Thyroid gland (tissue), 4 donors: ENCODE results near the gene ANKRD9. TPM values are rescaled to one million over a fixed set of nuclear protein-coding genes. Genes with fewer than 3 reads are reported as not detected.

ENCODE experiments used
- DNase-seq, 2 donors: peaks; one replicate each; pipeline ENCODE4 v3.0.0-alpha.2; 2019
- H3K27ac ChIP-seq, 3 donors: fragments of 200-600 bp; sonication (generic); 1 replicate in 2 of 3; 2 replicates in 1 of 3; pipeline ENCODE4 v1.5.1; 2016 to 2019; ENCODE audit warnings: mild to moderate bottlenecking in 1 of 3, moderate library complexity in 1 of 3
- H3K27me3 ChIP-seq: fragments of 200-600 bp; sonication (generic); one replicate; pipeline ENCODE4 v1.5.1; 2019
- H3K36me3 ChIP-seq, 2 donors: fragments of 200-600 bp; sonication (generic); one replicate each; pipeline ENCODE4 v1.5.1; 2016 to 2019
- H3K4me1 ChIP-seq, 2 donors: fragments of 200-600 bp; sonication (generic); one replicate each; pipeline ENCODE4 v1.5.1; 2017 to 2019
- H3K4me3 ChIP-seq, 3 donors: fragments of 200-600 bp; sonication (generic); replicated peaks in 1 of 3; 1 replicate in 2 of 3; 2 replicates in 1 of 3; pipeline ENCODE4 v1.5.1; 2016; ENCODE audit warnings: mild to moderate bottlenecking in 1 of 3
- H3K9me3 ChIP-seq: fragments of 200-600 bp; sonication (generic); one replicate; pipeline ENCODE4 v1.5.1; 2017
- CTCF ChIP-seq, 6 experiments: fragments of 200-600 bp in 3 of 6; fragments of 450-650 bp in 3 of 6; sonication (generic) in 3 of 6; IDR thresholded peaks; one replicate each; pipeline ENCODE4 v1.5.1; 2016 to 2019; ENCODE audit warnings: antibody characterized with exemption in 6 of 6, mild to moderate bottlenecking in 2 of 6, inconsistent platforms in 1 of 6, moderate library complexity in 1 of 6
- POLR2A ChIP-seq, 2 donors: fragments of 450-650 bp; IDR thresholded peaks; one replicate each; pipeline ENCODE4 v1.6.1; 2017; ENCODE audit warnings: antibody characterized with exemption in 2 of 2, mild to moderate bottlenecking in 2 of 2, moderate library complexity in 1 of 2
- WGBS, 2 donors: methylation state at CpG; one replicate each; pipeline ENCODE4 v1.1.5; 2017; 5-methylcytosine and 5-hydroxymethylcytosine counted together
- intact Hi-C: fragments of 100-400 bp; cut with DNase I; formaldehyde crosslinking; loops from one replicate; pipeline ENCODE4 v1.15.1; 2023
- total RNA-seq, 4 donors: library from RNA; depleted of rRNA; stranded (reverse); fragments of >200 nt; gene quantifications; one replicate each; pipeline ENCODE4 v1.2.3, GENCODE V29; 2016

The ANKRD9 gene
- total RNA-seq, 4 donors from 2014 or later, result 36.4 to 62.8 (median 55.0) TPM

- intact Hi-C loops, result no loop called here
- no peaks in the 10 kb centered on the region for H3K9me3 ChIP-seq
- H3K36me3 ChIP-seq, result no peaks in the 10 kb centered on the region
- TF ChIP-seq CTCF (IDR thresholded peaks at IDR 0.05), result no peak
- no peak for TF ChIP-seq POLR2A (IDR thresholded peaks at IDR 0.05)
- DNase-seq, result no peak
- no peak overlapping the region for H3K4me3 ChIP-seq
- peaks cover 5 to 18% of the 10 kb centered on the region in 2 donors for H3K4me1 ChIP-seq
- 42 to 44% methylated on average over 10 to 27 of the region's 29 CpGs for WGBS, 2 donors
- H3K27ac ChIP-seq, result no peak overlapping the region
- H3K27me3 ChIP-seq, result peaks cover 12% of the 10 kb centered on the region
Measured at GRCh38 chr14:102540315-102541028, 30.9 kb upstream of the ANKRD9 start.

GRCh38 chr14:102539544-102540314, 30.2 kb upstream of the ANKRD9 start:
- intact Hi-C loops, result no loop called here
- DNase-seq, result no peak
- Histone ChIP-seq H3K9me3 (no peaks in the 10 kb centered on the region), H3K27ac (no peak overlapping the region), H3K4me1 (peaks cover 0 to 11% of the 10 kb centered on the region in 2 donors), H3K36me3 (no peaks in the 10 kb centered on the region), H3K4me3 (no peak overlapping the region), H3K27me3 (peaks cover 5% of the 10 kb centered on the region)
- WGBS, 2 donors, result 50 to 60% methylated on average over 11 to 12 of the region's 17 CpGs
- no peak for TF ChIP-seq CTCF (IDR thresholded peaks at IDR 0.05)
- no peak for TF ChIP-seq POLR2A (IDR thresholded peaks at IDR 0.05)

- H3K27me3 ChIP-seq, result no peaks in the 10 kb centered on the region
- intact Hi-C loops, result no loop called here
- WGBS, 2 donors, result 86 to 87% methylated on average over 15 to 16 of the region's 25 CpGs
- peaks cover 0 to 6% of the 10 kb centered on the region in 2 donors for H3K4me1 ChIP-seq
- no peak for TF ChIP-seq CTCF (IDR thresholded peaks at IDR 0.05)
- TF ChIP-seq POLR2A (IDR thresholded peaks at IDR 0.05), result no peak
- no peak for DNase-seq
- no peak overlapping the region for H3K27ac ChIP-seq
- no peaks in the 10 kb centered on the region for H3K36me3 ChIP-seq
- H3K4me3 ChIP-seq, result no peak overlapping the region
- no peaks in the 10 kb centered on the region for H3K9me3 ChIP-seq
Measured at GRCh38 chr14:102538602-102539543, 29.3 kb upstream of the ANKRD9 start.

- no peak for DNase-seq
- Histone ChIP-seq H3K27me3 (no peaks in the 10 kb centered on the region), H3K4me1 (peaks cover 0 to 6% of the 10 kb centered on the region in 2 donors), H3K27ac (no peak overlapping the region), H3K36me3 (no peaks in the 10 kb centered on the region), H3K9me3 (no peaks in the 10 kb centered on the region), H3K4me3 (no peak overlapping the region)
- 79 to 82% methylated on average over 13 to 14 of the region's 15 CpGs for WGBS, 2 donors
- intact Hi-C loops, result no loop called here
- TF ChIP-seq CTCF (IDR thresholded peaks at IDR 0.05), result no peak
- no peak for TF ChIP-seq POLR2A (IDR thresholded peaks at IDR 0.05)
Measured at GRCh38 chr14:102537981-102538601, 28.5 kb upstream of the ANKRD9 start.
